Gastrocnemius medialis (tissue), 4 donors: ENCODE results near the gene UPK3A. TPM values are rescaled to one million over a fixed set of nuclear protein-coding genes. Genes with fewer than 3 reads are reported as not detected.

Experiments used
- ATAC-seq, 2 donors: fragments of 150-250 bp; one replicate each; pipeline ENCODE4 v1.9.1; 2016
- DNase-seq, 2 donors: peaks; one replicate each; pipeline ENCODE4 v3.0.0-alpha.2; 2019
- H3K27ac ChIP-seq, 4 donors: fragments of 200-600 bp; sonication (generic); 1 replicate in 1 of 4; 2 replicates in 3 of 4; pipeline ENCODE4 v1.5.1; 2016 to 2018; ENCODE audit warnings: mild to moderate bottlenecking in 2 of 4, moderate library complexity in 1 of 4
- H3K27me3 ChIP-seq, 3 donors: fragments of 200-600 bp; sonication (generic) in 2 of 3; 1 replicate in 1 of 3; 2 replicates in 2 of 3; pipeline versions ENCODE4 v1.5.1 to v1.6.0; 2016 to 2019; ENCODE audit warnings: mild to moderate bottlenecking in 1 of 3, moderate library complexity in 1 of 3
- H3K36me3 ChIP-seq, 2 donors: fragments of 200-600 bp; sonication (generic) in 1 of 2; one replicate each; pipeline ENCODE4 v1.5.1; 2017 to 2018
- H3K4me1 ChIP-seq, 2 donors: fragments of 200-600 bp; sonication (generic) in 1 of 2; one replicate each; pipeline ENCODE4 v1.5.1; 2016 to 2017; ENCODE audit warnings: mild to moderate bottlenecking in 2 of 2
- H3K4me3 ChIP-seq, 4 donors: fragments of 200-600 bp; sonication (generic) in 3 of 4; 1 replicate in 1 of 4; 2 replicates in 3 of 4; pipeline ENCODE4 v1.5.1; 2016 to 2019; ENCODE audit warnings: mild to moderate bottlenecking in 2 of 4
- H3K9me3 ChIP-seq, 3 donors: fragments of 200-600 bp; sonication (generic) in 2 of 3; 1 replicate in 1 of 3; 2 replicates in 2 of 3; pipeline ENCODE4 v1.5.1; 2016 to 2019
- POLR2A ChIP-seq, 2 donors: fragments of 450-650 bp; IDR thresholded peaks; one replicate each; pipeline ENCODE4 v1.6.1; 2017; ENCODE audit warnings: antibody characterized with exemption in 2 of 2, mild to moderate bottlenecking in 2 of 2, moderate library complexity in 2 of 2
- in situ Hi-C, 4 donors: fragments of 200-750 bp; cut with MboI; loops; one replicate each; pipeline versions ENCODE4 v1.15.0 to v1.8.0; 2017; ENCODE audit warnings: low sequenced_read_pairs in 4 of 4
- intact Hi-C: fragments of 100-400 bp; cut with DNase I; formaldehyde crosslinking; loops from one replicate; pipeline ENCODE4 v1.15.1; 2023; ENCODE audit warnings: low total_unique reads
- total RNA-seq, 4 donors: library from RNA; depleted of rRNA; stranded (reverse); fragments of >200 nt; gene quantifications; one replicate each; pipeline versions ENCODE4 v1.1.0 to v1.2.3, GENCODE V29; 2016
- TF ChIP-seq, protein P1 (sequence below), 5 experiments: fragments of 450-650 bp in 3 of 5; fragments of 200-600 bp in 2 of 5; sonication (generic) in 2 of 5; IDR thresholded peaks in 4 of 5; conservative IDR thresholded peaks in 1 of 5; 1 replicate in 4 of 5; 2 replicates in 1 of 5; pipeline ENCODE4 v1.5.1; 2016 to 2019; ENCODE audit warnings: antibody characterized with exemption in 5 of 5, mild to moderate bottlenecking in 3 of 5, moderate library complexity in 3 of 5

UPK3A gene
- total RNA-seq, 4 donors from 2014 or later: 0.70 to 6.4 (median 2.1) TPM

- Histone ChIP-seq H3K4me3 (no peak overlapping the region), H3K27ac (no peak overlapping the region), H3K36me3 (no peaks in the 10 kb centered on the region), H3K9me3 (no peaks in the 10 kb centered on the region), H3K4me1 (no peaks in the 10 kb centered on the region), H3K27me3 (no peaks in the 10 kb centered on the region)
- ATAC-seq (no peak), DNase-seq (no peak)
- intact Hi-C loops: no loop called here
- in situ Hi-C loops: no loop called here
- TF ChIP-seq, protein P1, sequence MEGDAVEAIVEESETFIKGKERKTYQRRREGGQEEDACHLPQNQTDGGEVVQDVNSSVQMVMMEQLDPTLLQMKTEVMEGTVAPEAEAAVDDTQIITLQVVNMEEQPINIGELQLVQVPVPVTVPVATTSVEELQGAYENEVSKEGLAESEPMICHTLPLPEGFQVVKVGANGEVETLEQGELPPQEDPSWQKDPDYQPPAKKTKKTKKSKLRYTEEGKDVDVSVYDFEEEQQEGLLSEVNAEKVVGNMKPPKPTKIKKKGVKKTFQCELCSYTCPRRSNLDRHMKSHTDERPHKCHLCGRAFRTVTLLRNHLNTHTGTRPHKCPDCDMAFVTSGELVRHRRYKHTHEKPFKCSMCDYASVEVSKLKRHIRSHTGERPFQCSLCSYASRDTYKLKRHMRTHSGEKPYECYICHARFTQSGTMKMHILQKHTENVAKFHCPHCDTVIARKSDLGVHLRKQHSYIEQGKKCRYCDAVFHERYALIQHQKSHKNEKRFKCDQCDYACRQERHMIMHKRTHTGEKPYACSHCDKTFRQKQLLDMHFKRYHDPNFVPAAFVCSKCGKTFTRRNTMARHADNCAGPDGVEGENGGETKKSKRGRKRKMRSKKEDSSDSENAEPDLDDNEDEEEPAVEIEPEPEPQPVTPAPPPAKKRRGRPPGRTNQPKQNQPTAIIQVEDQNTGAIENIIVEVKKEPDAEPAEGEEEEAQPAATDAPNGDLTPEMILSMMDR (IDR thresholded peaks at IDR 0.05 in 4 of 5, conservative IDR thresholded peaks at IDR 0.05 in 1 of 5): no peak
- TF ChIP-seq POLR2A (IDR thresholded peaks at IDR 0.05): no peak
These were observed 18.0 kb downstream of the UPK3A start for GRCh38 chr22:45302751-45303150.

- Histone ChIP-seq H3K4me1 (no peaks in the 10 kb centered on the region), H3K27ac (no peak overlapping the region), H3K36me3 (no peaks in the 10 kb centered on the region), H3K9me3 (no peaks in the 10 kb centered on the region), H3K4me3 (no peak overlapping the region), H3K27me3 (no peaks in the 10 kb centered on the region)
- no peak for DNase-seq
- in situ Hi-C loops (no loop called here), intact Hi-C loops (no loop called here)
- TF ChIP-seq, protein P1 (IDR thresholded peaks at IDR 0.05 in 4 of 5, conservative IDR thresholded peaks at IDR 0.05 in 1 of 5): no peak
- TF ChIP-seq POLR2A (IDR thresholded peaks at IDR 0.05): no peak
- no peak for ATAC-seq
These were observed 18.4 kb downstream of the UPK3A start for GRCh38 chr22:45303181-45303580.

GRCh38 chr22:45304971-45305370 lies 20.2 kb downstream of the UPK3A start:
- no peaks in the 10 kb centered on the region for H3K9me3 ChIP-seq
- H3K4me3 ChIP-seq: no peak overlapping the region
- H3K27ac ChIP-seq: no peak overlapping the region
- intact Hi-C loops: no loop called here
- no peaks in the 10 kb centered on the region for H3K36me3 ChIP-seq
- no peaks in the 10 kb centered on the region for H3K4me1 ChIP-seq
- ATAC-seq (no peak), DNase-seq (no peak)
- TF ChIP-seq POLR2A (IDR thresholded peaks at IDR 0.05): no peak
- TF ChIP-seq, protein P1 (IDR thresholded peaks at IDR 0.05 in 4 of 5, conservative IDR thresholded peaks at IDR 0.05 in 1 of 5): no peak
- no peaks in the 10 kb centered on the region for H3K27me3 ChIP-seq
- in situ Hi-C loops: no loop called here

DNA sequence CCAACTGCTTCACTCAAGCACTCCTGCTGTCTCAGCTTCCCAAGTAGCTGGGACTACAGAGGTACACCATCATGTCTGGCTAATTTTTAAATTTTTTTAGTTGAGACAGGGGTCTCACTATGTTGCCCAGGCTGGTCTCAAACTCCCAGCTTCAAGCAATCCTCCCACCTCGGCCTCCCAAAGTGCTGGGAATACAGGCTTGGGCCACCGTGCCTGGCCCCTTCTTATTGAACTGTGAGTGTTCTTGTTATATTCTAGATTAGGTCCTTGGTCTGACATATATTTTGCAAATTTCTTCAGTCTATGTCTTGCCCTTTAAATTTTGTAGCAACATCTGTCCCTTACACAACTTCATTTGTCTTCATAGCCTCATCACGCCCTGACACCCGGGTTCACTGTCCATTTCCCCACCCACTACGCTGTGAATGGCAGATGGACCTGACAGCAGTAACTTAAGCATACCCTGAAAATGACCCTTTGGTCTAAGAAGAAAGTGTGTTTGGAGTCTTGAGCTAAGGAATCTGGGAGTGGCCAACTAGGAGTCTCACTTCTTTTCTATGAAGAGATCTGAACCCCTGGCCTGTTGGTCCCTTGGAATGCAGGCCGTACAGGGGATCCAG lies 20.8 kb downstream of the UPK3A start:
- in situ Hi-C loops (no loop called here), intact Hi-C loops (no loop called here)
- ATAC-seq (no peak), DNase-seq (no peak)
- H3K4me3 ChIP-seq: no peak overlapping the region
- no peak overlapping the region for H3K27ac ChIP-seq
- H3K27me3 ChIP-seq: no peaks in the 10 kb centered on the region
- H3K4me1 ChIP-seq: no peaks in the 10 kb centered on the region
- no peaks in the 10 kb centered on the region for H3K9me3 ChIP-seq
- H3K36me3 ChIP-seq: no peaks in the 10 kb centered on the region
- no peak for TF ChIP-seq POLR2A (IDR thresholded peaks at IDR 0.05)
- TF ChIP-seq, protein P1 (IDR thresholded peaks at IDR 0.05 in 4 of 5, conservative IDR thresholded peaks at IDR 0.05 in 1 of 5): no peak

GRCh38 chr22:45306139-45306538 lies 21.4 kb downstream of the UPK3A start:
- TF ChIP-seq POLR2A (IDR thresholded peaks at IDR 0.05): no peak
- TF ChIP-seq, protein P1 (IDR thresholded peaks at IDR 0.05 in 4 of 5, conservative IDR thresholded peaks at IDR 0.05 in 1 of 5): no peak
- peaks cover 3 to 4% of the 10 kb centered on the region in 2 donors for H3K4me1 ChIP-seq
- H3K9me3 ChIP-seq: no peaks in the 10 kb centered on the region
- H3K27ac ChIP-seq: no peak overlapping the region
- H3K4me3 ChIP-seq: no peak overlapping the region
- H3K27me3 ChIP-seq: no peaks in the 10 kb centered on the region
- ATAC-seq (no peak), DNase-seq (no peak)
- intact Hi-C loops (no loop called here), in situ Hi-C loops (no loop called here)
- no peaks in the 10 kb centered on the region for H3K36me3 ChIP-seq
